Mammary epithelial cell (primary cell): ENCODE data around the gene OTOF.

Source experiments
- CTCF ChIP-seq, 2 donors: IDR thresholded peaks in 1 of 2; conservative IDR thresholded peaks in 1 of 2; 2 replicates each; pipeline ENCODE4 v1.5.1; 2011 to 2012; ENCODE audit warnings: inconsistent platforms in 2 of 2, low read length in 2 of 2, mild to moderate bottlenecking in 2 of 2, control low read depth in 1 of 2, low read depth in 1 of 2; ENCODE audit not compliant: insufficient read depth in 1 of 2; ENCODE audit errors: extremely low read depth in 1 of 2
- EZH2 ChIP-seq: IDR thresholded peaks from 2 replicates; pipeline ENCODE4 v1.6.1; 2012; ENCODE audit warnings: low read length, inconsistent platforms, borderline replicate concordance

GRCh38 chr2:26520148-26520449 is 42.2 kb upstream of the OTOF start:
- TF ChIP-seq CTCF (conservative IDR thresholded peaks at IDR 0.05 in 1 of 2, IDR thresholded peaks at IDR 0.05 in 1 of 2; ENCODE audit: extremely low read depth in 1 of 2, insufficient read depth in 1 of 2, low read depth in 1 of 2, low read length in 2 of 2), result no peak
- TF ChIP-seq EZH2, result no peak
